ENCODE data around the gene VWA3A.
"Not testable (repeated sequence)": the region's sequence is repeated elsewhere in the genome, so short reads cannot be mapped to it uniquely, and the experiment has no call there.

Gene VWA3A, protein sequence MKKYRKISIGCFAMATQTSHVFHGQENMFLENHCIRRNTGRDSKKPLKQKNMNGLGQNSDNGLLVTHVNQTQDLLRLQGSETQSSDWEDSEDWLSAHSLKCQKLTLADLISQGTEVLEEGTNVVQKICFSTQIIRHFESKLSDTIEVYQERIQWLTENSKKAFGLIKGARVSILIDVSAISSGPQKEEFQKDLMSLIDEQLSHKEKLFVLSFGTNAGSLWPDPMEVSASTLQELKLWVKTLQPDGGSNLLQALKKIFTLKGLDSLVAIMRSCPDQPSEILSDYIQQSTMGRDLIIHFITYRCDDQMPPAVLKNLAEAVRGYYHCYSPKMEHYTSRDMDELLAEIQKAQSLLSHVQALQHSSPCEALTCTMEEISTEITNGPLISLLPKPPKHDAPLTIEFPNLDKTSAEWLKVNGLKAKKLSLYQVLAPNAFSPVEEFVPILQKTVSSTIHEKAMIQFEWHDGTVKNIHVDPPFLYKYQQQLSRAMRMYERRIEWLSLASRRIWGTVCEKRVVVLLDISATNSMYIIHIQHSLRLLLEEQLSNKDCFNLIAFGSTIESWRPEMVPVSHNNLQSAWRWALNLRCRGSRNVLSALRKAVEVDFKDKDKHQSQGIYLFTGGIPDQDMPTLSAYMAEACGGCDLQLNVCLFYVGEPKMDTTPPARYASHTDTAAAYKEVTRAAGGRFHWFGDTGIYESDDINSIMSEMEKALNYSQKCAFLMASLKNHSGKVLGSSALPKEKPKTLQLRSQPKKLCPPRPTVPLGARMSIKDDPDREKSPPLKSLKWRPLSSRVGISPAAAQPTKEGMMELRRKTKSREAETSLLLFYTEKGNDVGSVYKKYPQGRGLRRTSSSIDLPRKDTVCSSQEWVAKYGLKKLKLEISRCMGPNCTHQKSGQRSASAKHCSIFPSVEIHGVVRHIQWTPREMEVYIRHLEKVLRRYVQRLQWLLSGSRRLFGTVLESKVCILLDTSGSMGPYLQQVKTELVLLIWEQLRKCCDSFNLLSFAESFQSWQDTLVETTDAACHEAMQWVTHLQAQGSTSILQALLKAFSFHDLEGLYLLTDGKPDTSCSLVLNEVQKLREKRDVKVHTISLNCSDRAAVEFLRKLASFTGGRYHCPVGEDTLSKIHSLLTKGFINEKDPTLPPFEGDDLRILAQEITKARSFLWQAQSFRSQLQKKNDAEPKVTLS

DNA sequence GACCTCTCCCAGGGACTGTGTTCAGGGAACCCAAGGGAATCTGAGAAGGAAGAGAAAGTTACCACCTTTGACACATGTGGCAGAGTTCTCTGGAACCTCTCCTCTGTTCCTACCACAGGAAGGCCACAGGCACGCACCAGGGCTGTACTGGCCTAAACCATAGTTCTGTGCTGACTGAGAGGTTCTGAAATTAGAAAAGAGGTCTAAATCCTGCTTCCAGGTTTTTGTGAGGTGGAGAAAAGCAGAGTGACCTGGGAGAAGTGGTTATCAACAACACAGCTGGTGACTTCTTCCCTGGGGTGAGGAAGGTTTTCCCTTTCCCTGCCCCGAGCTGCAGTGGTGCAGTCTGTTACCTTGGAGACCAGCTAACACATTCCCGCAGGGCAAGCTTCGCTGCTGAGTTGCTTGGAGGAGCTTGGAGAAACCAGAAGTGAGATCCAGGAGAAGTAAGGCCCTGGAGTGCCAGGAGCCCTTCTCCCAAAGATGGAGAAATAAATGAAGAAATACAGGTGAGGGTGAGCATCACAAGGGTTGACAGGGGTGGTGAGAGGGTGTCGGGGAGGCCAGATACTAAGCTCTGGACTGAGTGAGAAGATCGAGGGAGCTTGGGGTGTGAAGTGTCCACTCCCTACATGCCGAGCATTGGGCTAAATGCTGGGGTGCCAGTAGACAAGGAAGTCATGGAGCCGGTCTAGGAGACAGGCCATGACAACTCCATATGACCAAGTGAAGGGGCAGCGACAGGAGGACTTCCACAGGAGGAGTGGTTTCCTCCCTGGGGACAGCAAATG is at the start of gene VWA3A:
Gene VWA3A, plus strand, starts transcription at position 399 of the 791 bp plus-strand sequence. Its CDS starts 97 bp downstream, at position 496.
- no peaks in the 10 kb centered on the region for H3K9me3 ChIP-seq (ENCODE audit: control insufficient read depth, insufficient read depth, low read length)
- no peak within 1 kb of the TSS for H3K9ac ChIP-seq (ENCODE audit: low read depth, low read length)
- peaks cover 10% of the 10 kb centered on the region for H3K4me1 ChIP-seq (ENCODE audit: control insufficient read depth, insufficient read depth, low read length)
- H3K36me3 ChIP-seq (ENCODE audit: control insufficient read depth, insufficient read depth, low read length): no peaks in the 10 kb centered on the region
- no peaks in the 10 kb centered on the region for H3K27me3 ChIP-seq (ENCODE audit: control insufficient read depth, insufficient read depth, low read length)
- H3K4me3 ChIP-seq (ENCODE audit: low read depth, low read length): no peak within 1 kb of the TSS

DNA sequence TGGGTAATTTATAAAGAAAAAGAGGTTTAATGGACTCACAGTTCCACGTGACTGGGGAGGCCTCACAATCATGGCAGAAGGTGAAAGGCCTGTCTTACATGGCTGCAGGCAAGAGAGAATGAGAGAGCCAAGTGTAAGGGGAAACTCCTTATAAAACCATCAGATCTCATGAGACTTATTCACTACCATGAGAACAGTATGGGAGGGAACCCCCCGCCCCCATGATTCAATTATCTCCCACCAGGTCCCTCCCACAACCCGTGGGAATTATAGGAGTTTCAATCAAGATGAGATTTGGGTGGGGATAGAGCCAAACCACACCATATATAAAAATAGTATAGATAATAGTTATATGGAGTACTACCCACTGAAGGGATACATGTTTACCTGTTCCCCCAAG is 48.5 kb upstream of the VWA3A start:
- not testable (repeated sequence) for H3K4me3 ChIP-seq (ENCODE audit: low read depth, low read length); H3K27me3 ChIP-seq (ENCODE audit: control insufficient read depth, insufficient read depth, low read length); H3K9me3 ChIP-seq (ENCODE audit: control insufficient read depth, insufficient read depth, low read length); H3K36me3 ChIP-seq (ENCODE audit: control insufficient read depth, insufficient read depth, low read length); H3K4me1 ChIP-seq (ENCODE audit: control insufficient read depth, insufficient read depth, low read length); H3K9ac ChIP-seq (ENCODE audit: low read depth, low read length)

GRCh38 chr16:22045888-22046287 is 46.5 kb upstream of the VWA3A start:
- H3K4me1 ChIP-seq (ENCODE audit: control insufficient read depth, insufficient read depth, low read length); H3K9ac ChIP-seq (ENCODE audit: low read depth, low read length); H3K27me3 ChIP-seq (ENCODE audit: control insufficient read depth, insufficient read depth, low read length); H3K4me3 ChIP-seq (ENCODE audit: low read depth, low read length); H3K36me3 ChIP-seq (ENCODE audit: control insufficient read depth, insufficient read depth, low read length); H3K9me3 ChIP-seq (ENCODE audit: control insufficient read depth, insufficient read depth, low read length): not testable (repeated sequence)

GRCh38 chr16:22050963-22051362 is 41.4 kb upstream of the VWA3A start:
- no peak overlapping the region for H3K4me3 ChIP-seq (ENCODE audit: low read depth, low read length)

GRCh38 chr16:22052980-22053379 is 39.4 kb upstream of the VWA3A start:
- Histone ChIP-seq H3K9ac (ENCODE audit: low read depth, low read length) (no peak overlapping the region), H3K27me3 (ENCODE audit: control insufficient read depth, insufficient read depth, low read length) (no peaks in the 10 kb centered on the region), H3K4me1 (ENCODE audit: control insufficient read depth, insufficient read depth, low read length) (no peaks in the 10 kb centered on the region), H3K4me3 (ENCODE audit: low read depth, low read length) (no peak overlapping the region), H3K36me3 (ENCODE audit: control insufficient read depth, insufficient read depth, low read length) (no peaks in the 10 kb centered on the region), H3K9me3 (ENCODE audit: control insufficient read depth, insufficient read depth, low read length) (no peaks in the 10 kb centered on the region)

More at GRCh38 chr16:22050963-22051362, 41.4 kb upstream of the VWA3A start:
- no peak overlapping the region for H3K9ac ChIP-seq (ENCODE audit: low read depth, low read length)
- H3K36me3 ChIP-seq (ENCODE audit: control insufficient read depth, insufficient read depth, low read length): no peaks in the 10 kb centered on the region
- no peaks in the 10 kb centered on the region for H3K4me1 ChIP-seq (ENCODE audit: control insufficient read depth, insufficient read depth, low read length)
- H3K27me3 ChIP-seq (ENCODE audit: control insufficient read depth, insufficient read depth, low read length): no peaks in the 10 kb centered on the region
- no peaks in the 10 kb centered on the region for H3K9me3 ChIP-seq (ENCODE audit: control insufficient read depth, insufficient read depth, low read length)

DNA sequence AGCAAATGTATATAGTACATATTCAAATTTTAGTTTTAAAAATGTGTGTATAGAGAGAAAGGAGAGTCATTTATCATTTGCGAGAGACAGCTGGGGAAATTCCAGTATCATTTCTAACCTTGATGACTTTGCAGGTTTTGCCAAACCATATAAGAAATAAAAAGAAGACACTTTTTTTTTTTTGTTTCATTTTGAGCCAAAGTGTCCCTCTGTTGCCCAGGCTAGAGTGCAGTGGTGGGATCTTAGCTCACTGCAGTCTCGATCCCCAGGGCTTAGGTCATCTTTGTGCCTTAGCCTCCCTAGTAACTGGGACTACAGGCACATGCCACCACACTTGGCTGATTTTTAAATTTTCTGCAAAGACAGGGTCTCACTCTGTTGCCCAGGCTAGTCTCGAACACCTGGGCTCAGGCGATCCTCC is 38.4 kb upstream of the VWA3A start:
- H3K9ac ChIP-seq (ENCODE audit: low read depth, low read length): no peak overlapping the region
- H3K36me3 ChIP-seq (ENCODE audit: control insufficient read depth, insufficient read depth, low read length): no peaks in the 10 kb centered on the region
- H3K4me3 ChIP-seq (ENCODE audit: low read depth, low read length): no peak overlapping the region
- no peaks in the 10 kb centered on the region for H3K27me3 ChIP-seq (ENCODE audit: control insufficient read depth, insufficient read depth, low read length)
- H3K9me3 ChIP-seq (ENCODE audit: control insufficient read depth, insufficient read depth, low read length): no peaks in the 10 kb centered on the region
- no peaks in the 10 kb centered on the region for H3K4me1 ChIP-seq (ENCODE audit: control insufficient read depth, insufficient read depth, low read length)

- H3K4me3 ChIP-seq (ENCODE audit: low read depth, low read length): no peak overlapping the region
- no peaks in the 10 kb centered on the region for H3K36me3 ChIP-seq (ENCODE audit: control insufficient read depth, insufficient read depth, low read length)
- H3K27me3 ChIP-seq (ENCODE audit: control insufficient read depth, insufficient read depth, low read length): no peaks in the 10 kb centered on the region
- no peak overlapping the region for H3K9ac ChIP-seq (ENCODE audit: low read depth, low read length)
- H3K9me3 ChIP-seq (ENCODE audit: control insufficient read depth, insufficient read depth, low read length): no peaks in the 10 kb centered on the region
- no peaks in the 10 kb centered on the region for H3K4me1 ChIP-seq (ENCODE audit: control insufficient read depth, insufficient read depth, low read length)
Observed at GRCh38 chr16:22054847-22055590, 37.3 kb upstream of the VWA3A start.

DNA sequence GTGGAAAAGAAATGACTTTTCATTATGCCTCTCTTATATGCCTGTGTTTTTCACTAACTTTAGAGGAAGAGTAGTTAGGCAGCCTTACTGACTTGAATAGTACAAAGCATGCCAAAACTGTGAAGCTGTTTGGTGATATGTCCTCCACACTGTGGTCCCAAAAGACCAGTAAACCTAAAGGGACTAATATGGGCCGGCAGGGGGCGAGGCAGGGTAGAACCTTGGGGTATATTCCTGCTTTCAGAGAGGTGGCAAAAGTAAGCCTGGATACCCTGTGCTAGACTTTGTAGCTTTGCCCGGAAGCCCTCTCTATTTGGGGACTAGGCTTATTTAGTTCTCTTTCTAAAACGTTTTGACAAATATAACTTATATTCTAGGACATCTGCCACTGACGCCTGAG is 36.5 kb upstream of the VWA3A start:
- Histone ChIP-seq H3K4me3 (ENCODE audit: low read depth, low read length) (no peak overlapping the region), H3K27me3 (ENCODE audit: control insufficient read depth, insufficient read depth, low read length) (no peaks in the 10 kb centered on the region), H3K4me1 (ENCODE audit: control insufficient read depth, insufficient read depth, low read length) (no peaks in the 10 kb centered on the region)

DNA sequence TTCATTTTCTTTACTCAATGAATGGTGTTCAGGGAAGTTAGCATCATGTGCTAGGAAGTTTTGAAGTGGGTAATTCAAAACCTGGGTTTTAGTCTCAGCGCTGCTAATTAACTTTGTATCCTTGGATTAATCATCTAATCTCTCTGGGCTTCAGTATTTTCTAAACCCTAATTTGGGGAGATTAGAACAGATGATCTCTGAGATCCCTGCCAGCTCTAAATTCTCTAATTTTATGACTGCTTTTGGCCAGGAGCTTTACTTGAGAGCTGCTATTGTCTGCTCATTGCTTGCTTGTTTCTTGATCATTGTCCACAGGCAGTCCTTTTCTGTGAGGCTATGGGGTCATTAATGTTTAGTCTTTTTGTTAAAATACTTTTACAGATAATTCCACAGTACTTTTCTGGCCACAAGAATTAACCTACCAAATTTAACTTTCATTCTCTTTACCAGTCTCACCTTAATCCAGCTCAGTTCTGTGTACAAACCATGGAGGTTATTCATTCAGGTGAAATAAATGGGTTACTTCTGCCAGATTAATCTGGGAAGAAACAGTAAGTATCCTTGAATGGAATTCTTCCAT is 28.4 kb upstream of the VWA3A start:
- H3K36me3 ChIP-seq (ENCODE audit: control insufficient read depth, insufficient read depth, low read length): no peaks in the 10 kb centered on the region
- no peak overlapping the region for H3K4me3 ChIP-seq (ENCODE audit: low read depth, low read length)
- peaks cover 7% of the 10 kb centered on the region for H3K4me1 ChIP-seq (ENCODE audit: control insufficient read depth, insufficient read depth, low read length)
- H3K9me3 ChIP-seq (ENCODE audit: control insufficient read depth, insufficient read depth, low read length): no peaks in the 10 kb centered on the region
- no peaks in the 10 kb centered on the region for H3K27me3 ChIP-seq (ENCODE audit: control insufficient read depth, insufficient read depth, low read length)
- H3K9ac ChIP-seq (ENCODE audit: low read depth, low read length): no peak overlapping the region

More for the DNA sequence above, 36.5 kb upstream of the VWA3A start:
- no peaks in the 10 kb centered on the region for H3K9me3 ChIP-seq (ENCODE audit: control insufficient read depth, insufficient read depth, low read length)
- no peaks in the 10 kb centered on the region for H3K36me3 ChIP-seq (ENCODE audit: control insufficient read depth, insufficient read depth, low read length)
- no peak overlapping the region for H3K9ac ChIP-seq (ENCODE audit: low read depth, low read length)

DNA sequence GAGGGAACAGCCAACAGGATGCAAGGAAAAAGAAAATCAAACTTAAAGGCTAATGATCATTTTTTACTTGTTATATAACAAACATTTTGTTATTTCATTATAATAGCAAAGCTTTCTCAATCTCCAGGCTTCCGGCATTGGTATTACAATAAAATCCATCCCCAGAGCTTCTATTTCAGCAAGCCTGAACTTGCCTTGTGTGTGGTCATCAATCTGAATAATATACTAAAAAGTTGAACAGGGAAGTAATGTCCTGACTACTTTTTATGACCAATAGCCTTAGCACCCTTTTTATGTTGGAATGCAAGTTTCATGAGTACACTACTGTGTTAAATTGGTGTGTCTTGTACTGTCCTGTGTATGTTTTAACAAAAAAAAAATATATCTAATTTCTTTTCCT is 27.1 kb upstream of the VWA3A start:
- no peaks in the 10 kb centered on the region for H3K27me3 ChIP-seq (ENCODE audit: control insufficient read depth, insufficient read depth, low read length)
- H3K9ac ChIP-seq (ENCODE audit: low read depth, low read length): no peak overlapping the region
- H3K4me1 ChIP-seq (ENCODE audit: control insufficient read depth, insufficient read depth, low read length): peaks cover 7% of the 10 kb centered on the region
- H3K36me3 ChIP-seq (ENCODE audit: control insufficient read depth, insufficient read depth, low read length): no peaks in the 10 kb centered on the region
- H3K4me3 ChIP-seq (ENCODE audit: low read depth, low read length): no peak overlapping the region
- no peaks in the 10 kb centered on the region for H3K9me3 ChIP-seq (ENCODE audit: control insufficient read depth, insufficient read depth, low read length)

Data from iPS-15b (cell line).